ENCODE data around the gene SPTBN1.

Gene SPTBN1

GRCh38 chr2:54591551-54591950, 135.4 kb downstream of the SPTBN1 start:
- no peak for DNase-seq (ENCODE audit: low spot score)

- no peak for DNase-seq (ENCODE audit: low spot score)
Measured at GRCh38 chr2:54593249-54593648, 137.1 kb downstream of the SPTBN1 start.

GRCh38 chr2:54594048-54594447, 137.9 kb downstream of the SPTBN1 start:
- no peak for DNase-seq (ENCODE audit: low spot score)

GRCh38 chr2:54595161-54595803, 139.2 kb downstream of the SPTBN1 start:
- no peak for DNase-seq (ENCODE audit: low spot score)

GRCh38 chr2:54595999-54596902, 140.1 kb downstream of the SPTBN1 start:
- peak; percentile 44 for DNase-seq (ENCODE audit: low spot score)

GRCh38 chr2:54597153-54597848, 141.2 kb downstream of the SPTBN1 start:
- peak; percentile 60 for DNase-seq (ENCODE audit: low spot score)

GRCh38 chr2:54598347-54599325, 142.5 kb downstream of the SPTBN1 start:
- DNase-seq (ENCODE audit: low spot score) = no peak

- peak; percentile 47 for DNase-seq (ENCODE audit: low spot score)
Measured at GRCh38 chr2:54599326-54599710, 143.2 kb downstream of the SPTBN1 start.

GRCh38 chr2:54599914-54600313, 143.8 kb downstream of the SPTBN1 start:
- peak; percentile 84 for DNase-seq (ENCODE audit: low spot score)

- DNase-seq (ENCODE audit: low spot score) = peak; percentile 99
Measured at GRCh38 chr2:54601339-54601738, 145.2 kb downstream of the SPTBN1 start.

- no peak for DNase-seq (ENCODE audit: low spot score)
Measured at GRCh38 chr2:54602736-54603322, 146.7 kb downstream of the SPTBN1 start.

GRCh38 chr2:54603357-54603756, 147.2 kb downstream of the SPTBN1 start:
- DNase-seq (ENCODE audit: low spot score) = no peak

GRCh38 chr2:54603796-54604195, 147.7 kb downstream of the SPTBN1 start:
- DNase-seq (ENCODE audit: low spot score) = no peak

- DNase-seq (ENCODE audit: low spot score) = no peak
Measured at GRCh38 chr2:54604871-54605270, 148.7 kb downstream of the SPTBN1 start.

GRCh38 chr2:54605836-54606235, 149.7 kb downstream of the SPTBN1 start:
- peak; percentile 58 for DNase-seq (ENCODE audit: low spot score)

GRCh38 chr2:54606393-54606958, 150.3 kb downstream of the SPTBN1 start:
- no peak for DNase-seq (ENCODE audit: low spot score)

GRCh38 chr2:54608224-54608623, 152.1 kb downstream of the SPTBN1 start:
- DNase-seq (ENCODE audit: low spot score) = no peak

- DNase-seq (ENCODE audit: low spot score) = no peak
Measured at GRCh38 chr2:54609241-54609640, 153.1 kb downstream of the SPTBN1 start.

- DNase-seq (ENCODE audit: low spot score) = no peak
Measured at GRCh38 chr2:54609647-54610046, 153.5 kb downstream of the SPTBN1 start.

GRCh38 chr2:54610700-54611099, 154.6 kb downstream of the SPTBN1 start:
- no peak for DNase-seq (ENCODE audit: low spot score)

Measured in kidney tubule cell (primary cell).